HCT116 (cell line): ENCODE results near the gene GAL3ST2.

Experiments
- CBX3 ChIP-seq: IDR thresholded peaks from 2 replicates; pipeline ENCODE4 v1.6.1; 2012; ENCODE audit warnings: low read depth
- EZH2phosphoT487 ChIP-seq: fragments of 200-600 bp; IDR thresholded peaks from 2 replicates; pipeline ENCODE4 v1.6.1; 2018; ENCODE audit warnings: antibody characterized with exemption, borderline replicate concordance
- POLR2A ChIP-seq: IDR thresholded peaks from 2 replicates; pipeline ENCODE4 v1.7.0; 2011; ENCODE audit warnings: borderline replicate concordance; ENCODE audit not compliant: insufficient read depth, insufficient read length; ENCODE audit errors: extremely low read depth
- POLR2AphosphoS5 ChIP-seq: IDR thresholded peaks from 2 replicates; pipeline ENCODE4 v1.6.1; 2011; ENCODE audit warnings: mild to moderate bottlenecking, low read depth, low read length, moderate library complexity
- TF ChIP-seq, protein P1 (sequence below): IDR thresholded peaks from 2 replicates; pipeline ENCODE4 v1.6.1; 2012
- TF ChIP-seq, protein P2 (sequence below): IDR thresholded peaks from 2 replicates; pipeline ENCODE4 v1.6.1; 2012; ENCODE audit warnings: low read depth

- TF ChIP-seq CBX3, result no peak
- TF ChIP-seq POLR2AphosphoS5, result no peak
- TF ChIP-seq, protein P1, sequence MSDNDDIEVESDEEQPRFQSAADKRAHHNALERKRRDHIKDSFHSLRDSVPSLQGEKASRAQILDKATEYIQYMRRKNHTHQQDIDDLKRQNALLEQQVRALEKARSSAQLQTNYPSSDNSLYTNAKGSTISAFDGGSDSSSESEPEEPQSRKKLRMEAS, result no peak
- TF ChIP-seq, protein P2, sequence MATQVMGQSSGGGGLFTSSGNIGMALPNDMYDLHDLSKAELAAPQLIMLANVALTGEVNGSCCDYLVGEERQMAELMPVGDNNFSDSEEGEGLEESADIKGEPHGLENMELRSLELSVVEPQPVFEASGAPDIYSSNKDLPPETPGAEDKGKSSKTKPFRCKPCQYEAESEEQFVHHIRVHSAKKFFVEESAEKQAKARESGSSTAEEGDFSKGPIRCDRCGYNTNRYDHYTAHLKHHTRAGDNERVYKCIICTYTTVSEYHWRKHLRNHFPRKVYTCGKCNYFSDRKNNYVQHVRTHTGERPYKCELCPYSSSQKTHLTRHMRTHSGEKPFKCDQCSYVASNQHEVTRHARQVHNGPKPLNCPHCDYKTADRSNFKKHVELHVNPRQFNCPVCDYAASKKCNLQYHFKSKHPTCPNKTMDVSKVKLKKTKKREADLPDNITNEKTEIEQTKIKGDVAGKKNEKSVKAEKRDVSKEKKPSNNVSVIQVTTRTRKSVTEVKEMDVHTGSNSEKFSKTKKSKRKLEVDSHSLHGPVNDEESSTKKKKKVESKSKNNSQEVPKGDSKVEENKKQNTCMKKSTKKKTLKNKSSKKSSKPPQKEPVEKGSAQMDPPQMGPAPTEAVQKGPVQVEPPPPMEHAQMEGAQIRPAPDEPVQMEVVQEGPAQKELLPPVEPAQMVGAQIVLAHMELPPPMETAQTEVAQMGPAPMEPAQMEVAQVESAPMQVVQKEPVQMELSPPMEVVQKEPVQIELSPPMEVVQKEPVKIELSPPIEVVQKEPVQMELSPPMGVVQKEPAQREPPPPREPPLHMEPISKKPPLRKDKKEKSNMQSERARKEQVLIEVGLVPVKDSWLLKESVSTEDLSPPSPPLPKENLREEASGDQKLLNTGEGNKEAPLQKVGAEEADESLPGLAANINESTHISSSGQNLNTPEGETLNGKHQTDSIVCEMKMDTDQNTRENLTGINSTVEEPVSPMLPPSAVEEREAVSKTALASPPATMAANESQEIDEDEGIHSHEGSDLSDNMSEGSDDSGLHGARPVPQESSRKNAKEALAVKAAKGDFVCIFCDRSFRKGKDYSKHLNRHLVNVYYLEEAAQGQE, result no peak
- TF ChIP-seq POLR2A, result no peak
- no peak for TF ChIP-seq EZH2phosphoT487
Measured at GRCh38 chr2:241772063-241772499, 4.5 kb upstream of the GAL3ST2 start.
